Measurements from ENCODE around the gene ARHGEF4.

The ARHGEF4 gene

GRCh38 chr2:130920415-130921163 is 83.9 kb downstream of the ARHGEF4 start:
- DNase-seq = peak; percentile 68

DNA sequence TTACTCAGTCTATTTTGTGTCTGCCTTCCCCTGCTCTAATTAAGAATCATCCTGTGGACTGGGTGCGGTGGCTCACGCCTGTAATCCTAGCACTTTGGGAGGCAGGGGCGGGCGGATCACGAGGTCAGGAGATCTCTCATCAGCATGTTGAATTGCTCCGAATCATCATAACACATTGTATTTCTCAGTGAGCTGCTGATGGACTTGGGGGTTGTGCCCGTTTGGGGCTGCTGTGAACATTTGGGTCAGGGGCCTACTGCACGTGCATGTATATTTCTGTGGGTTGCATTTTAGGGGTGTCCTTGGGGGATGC is 84.4 kb downstream of the ARHGEF4 start:
- no peak for DNase-seq

DNA sequence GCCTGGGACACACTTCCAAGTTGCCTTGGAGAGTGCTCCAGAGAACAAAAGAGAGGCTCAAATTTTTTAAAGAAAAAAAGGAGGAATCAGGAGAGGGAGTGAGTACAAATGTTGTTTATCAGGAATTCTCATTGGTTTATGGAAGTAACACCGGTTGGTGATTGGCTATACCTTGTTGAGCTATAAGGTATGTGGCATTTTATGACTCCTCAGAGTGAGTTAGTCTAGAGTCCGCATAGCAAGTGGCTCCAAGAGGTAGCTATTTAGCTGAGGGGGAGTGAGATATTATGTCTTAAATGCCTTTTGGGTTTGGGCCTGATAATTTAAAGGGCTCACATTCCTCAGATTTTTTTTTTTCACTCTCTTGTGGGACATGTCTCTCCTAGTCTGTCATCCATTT is 85.7 kb downstream of the ARHGEF4 start:
- no peak for DNase-seq

GRCh38 chr2:130928385-130928784 is 91.7 kb downstream of the ARHGEF4 start:
- DNase-seq = no peak

DNA sequence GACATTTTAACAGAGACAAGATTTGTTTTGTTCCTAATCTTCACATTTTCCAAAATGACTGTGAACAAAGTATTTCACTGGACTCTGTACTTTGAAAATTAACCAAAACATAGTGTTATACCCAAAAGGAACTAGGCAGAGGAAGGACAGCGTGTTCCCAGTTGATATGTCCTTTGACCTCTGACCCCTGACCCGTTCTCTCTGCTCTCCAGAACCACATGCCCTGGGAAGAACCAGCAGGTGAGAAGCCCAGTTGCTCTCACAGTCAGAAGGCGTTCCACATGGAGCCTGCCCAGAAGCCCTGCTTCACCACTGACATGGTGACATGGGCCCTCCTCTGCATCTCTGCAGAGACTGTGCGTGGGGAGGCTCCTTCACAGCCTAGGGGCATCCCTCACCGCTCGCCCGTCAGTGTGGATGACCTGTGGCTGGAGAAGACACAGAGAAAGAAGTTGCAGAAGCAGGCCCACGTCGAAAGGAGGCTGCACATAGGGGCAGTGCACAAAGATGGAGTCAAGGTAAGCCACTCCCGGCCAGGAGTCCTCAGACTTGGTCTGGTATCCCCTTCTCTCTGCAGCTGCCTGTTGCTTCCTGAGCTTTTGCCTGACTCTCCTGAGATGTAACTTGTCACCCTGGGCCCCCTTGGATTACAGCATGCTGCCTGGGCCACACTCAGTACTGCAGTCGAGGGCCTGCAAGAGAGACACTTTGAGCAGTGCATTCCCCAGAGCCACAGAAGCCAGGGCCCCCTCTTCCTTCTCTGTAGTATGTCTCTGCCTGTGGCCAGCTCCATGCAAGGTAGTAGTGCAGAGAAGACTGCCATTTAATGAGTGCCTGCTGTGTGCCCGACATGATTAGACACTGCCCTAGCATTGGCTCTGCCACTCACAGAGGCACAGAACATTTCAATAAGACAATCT is 94.3 kb downstream of the ARHGEF4 start:
- DNase-seq = no peak

- no peak for DNase-seq
Observed at GRCh38 chr2:130933501-130933900, 96.8 kb downstream of the ARHGEF4 start.

GRCh38 chr2:130936451-130936850 is 99.7 kb downstream of the ARHGEF4 start:
- DNase-seq = no peak

DNA sequence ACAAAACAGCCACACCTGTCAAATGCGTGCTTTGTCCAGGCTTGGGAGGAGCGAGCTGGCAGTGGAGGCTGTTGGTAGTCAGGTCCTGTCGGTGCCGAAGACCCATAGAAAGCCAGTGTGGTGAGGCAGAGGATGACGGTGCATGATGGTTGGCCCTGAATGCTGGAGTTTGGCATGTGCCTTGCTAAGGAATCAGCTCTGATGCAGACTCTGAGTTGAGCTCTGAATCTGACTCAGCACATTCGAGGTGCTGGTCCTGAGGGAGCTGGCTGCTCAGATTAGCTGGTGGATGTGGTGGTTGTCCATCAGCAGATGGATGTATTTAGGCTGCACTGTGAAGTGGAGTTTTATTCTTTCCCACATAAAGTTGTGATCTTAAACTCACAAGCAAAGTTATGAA is 111.3 kb downstream of the ARHGEF4 start:
- DNase-seq = no peak

GRCh38 chr2:130949954-130950353 is 113.2 kb downstream of the ARHGEF4 start:
- DNase-seq = no peak

DNA sequence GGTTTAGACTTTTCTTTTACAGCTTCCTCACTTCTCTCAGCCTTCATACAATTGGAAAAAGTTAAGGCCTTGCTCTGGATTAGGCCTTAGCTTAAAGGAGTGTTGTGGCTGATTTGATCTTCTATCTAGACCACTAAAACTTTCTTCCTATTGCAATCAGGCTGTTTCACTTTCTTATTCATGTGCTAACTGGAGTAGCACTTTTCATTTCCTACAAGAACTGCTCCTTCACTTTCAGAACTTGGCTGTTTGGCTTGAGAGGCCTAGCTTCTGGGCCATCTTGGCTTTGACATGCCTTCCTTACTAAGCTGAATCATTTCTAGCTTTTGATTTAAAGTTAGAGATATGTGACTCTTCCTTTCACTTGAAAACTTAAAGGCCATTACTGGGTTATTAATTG is 114.3 kb downstream of the ARHGEF4 start:
- DNase-seq = no peak

- DNase-seq = no peak
Observed at GRCh38 chr2:130954873-130955272, 118.2 kb downstream of the ARHGEF4 start.

GRCh38 chr2:130957915-130958314 is 121.2 kb downstream of the ARHGEF4 start:
- no peak for DNase-seq

DNA sequence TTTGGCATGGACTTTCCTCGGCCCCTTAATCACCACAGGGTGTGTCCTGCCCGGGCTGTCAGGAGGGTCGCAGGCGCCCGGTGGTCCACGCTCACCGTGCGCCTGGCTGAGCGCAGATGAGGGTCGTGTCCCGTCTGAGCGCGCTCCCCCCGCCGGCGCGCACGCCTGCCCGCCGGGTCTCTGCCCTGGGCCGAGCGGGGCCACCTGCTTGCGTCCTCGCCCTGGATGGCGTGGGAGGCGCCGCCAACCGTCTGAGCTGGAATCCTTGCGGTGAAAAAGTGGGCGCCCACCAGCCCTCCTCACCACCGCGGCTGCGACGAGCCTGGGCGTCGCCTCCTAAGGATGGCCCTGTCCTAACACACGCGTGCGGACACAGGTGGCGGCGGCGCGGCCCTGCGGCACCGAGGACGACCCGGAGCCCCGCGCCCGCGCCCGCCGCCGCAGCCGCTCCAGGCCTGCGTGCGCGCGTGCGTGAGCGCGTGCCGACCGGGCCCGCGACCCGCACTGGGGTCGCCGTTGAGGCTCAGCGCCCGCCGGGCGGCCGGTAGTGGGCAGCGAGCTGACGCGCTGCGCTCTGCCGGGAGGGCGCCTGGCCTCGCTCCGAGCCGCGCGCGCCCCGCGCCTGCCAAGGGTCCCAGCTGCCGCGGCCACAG is 126.6 kb downstream of the ARHGEF4 start:
- no peak for DNase-seq

- peak; percentile 7 for DNase-seq
Observed at GRCh38 chr2:130963849-130964793, 127.4 kb downstream of the ARHGEF4 start.

- DNase-seq = no peak
Observed at GRCh38 chr2:130964931-130965330, 128.2 kb downstream of the ARHGEF4 start.

DNA sequence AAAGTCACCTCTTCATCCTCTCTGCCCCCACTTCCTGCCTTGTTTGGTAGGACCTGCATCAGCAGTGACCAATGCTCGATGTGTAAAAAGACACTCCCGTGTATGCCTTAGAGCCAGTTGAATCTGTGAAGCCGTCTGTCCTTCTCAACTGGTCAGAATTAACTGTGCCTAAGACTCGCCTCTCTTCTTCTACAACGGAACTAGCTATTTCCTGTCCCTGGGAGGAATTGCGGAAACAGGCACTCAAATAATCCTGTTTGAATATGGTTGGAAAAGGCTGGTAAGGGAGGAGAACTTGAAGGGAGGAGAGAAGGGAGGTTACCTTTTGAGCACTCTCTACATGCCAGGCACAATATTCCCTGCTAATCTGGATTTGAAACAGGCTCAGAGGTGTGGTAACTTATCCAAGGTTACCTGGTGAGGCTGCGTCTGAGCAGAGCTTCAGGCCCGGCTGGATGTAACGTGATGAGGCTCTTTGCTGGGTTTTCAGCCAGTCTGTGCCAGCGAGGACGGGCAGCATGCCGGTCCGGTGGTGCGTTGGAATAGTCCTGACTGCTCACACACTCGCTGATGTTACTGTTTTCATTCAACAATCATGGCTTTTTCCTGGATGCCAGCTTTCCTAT is 129.5 kb downstream of the ARHGEF4 start:
- DNase-seq = no peak

GRCh38 chr2:130966775-130967490 is 130.2 kb downstream of the ARHGEF4 start:
- DNase-seq = no peak

DNA sequence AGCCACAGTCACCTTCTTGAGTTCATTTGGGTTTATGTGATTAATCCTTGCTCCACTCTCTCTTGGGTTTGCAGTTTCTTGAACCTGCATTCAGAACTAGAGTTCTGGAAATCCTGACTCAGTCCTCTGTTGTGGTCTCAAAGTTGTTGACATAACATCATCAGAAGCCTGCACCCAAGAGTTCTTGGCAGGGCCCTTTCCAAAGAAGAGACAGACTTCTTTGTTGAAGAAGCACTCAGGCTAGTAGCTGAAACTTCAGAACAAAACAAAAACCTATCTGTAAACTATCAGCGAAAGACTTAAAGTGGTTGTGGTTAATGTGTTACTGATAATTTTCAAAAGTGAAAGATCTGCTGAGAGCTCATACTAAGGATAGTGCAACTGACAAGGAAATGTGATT is 135.7 kb downstream of the ARHGEF4 start:
- DNase-seq = no peak

- no peak for DNase-seq
Observed at GRCh38 chr2:130975729-130976128, 139.0 kb downstream of the ARHGEF4 start.

DNA sequence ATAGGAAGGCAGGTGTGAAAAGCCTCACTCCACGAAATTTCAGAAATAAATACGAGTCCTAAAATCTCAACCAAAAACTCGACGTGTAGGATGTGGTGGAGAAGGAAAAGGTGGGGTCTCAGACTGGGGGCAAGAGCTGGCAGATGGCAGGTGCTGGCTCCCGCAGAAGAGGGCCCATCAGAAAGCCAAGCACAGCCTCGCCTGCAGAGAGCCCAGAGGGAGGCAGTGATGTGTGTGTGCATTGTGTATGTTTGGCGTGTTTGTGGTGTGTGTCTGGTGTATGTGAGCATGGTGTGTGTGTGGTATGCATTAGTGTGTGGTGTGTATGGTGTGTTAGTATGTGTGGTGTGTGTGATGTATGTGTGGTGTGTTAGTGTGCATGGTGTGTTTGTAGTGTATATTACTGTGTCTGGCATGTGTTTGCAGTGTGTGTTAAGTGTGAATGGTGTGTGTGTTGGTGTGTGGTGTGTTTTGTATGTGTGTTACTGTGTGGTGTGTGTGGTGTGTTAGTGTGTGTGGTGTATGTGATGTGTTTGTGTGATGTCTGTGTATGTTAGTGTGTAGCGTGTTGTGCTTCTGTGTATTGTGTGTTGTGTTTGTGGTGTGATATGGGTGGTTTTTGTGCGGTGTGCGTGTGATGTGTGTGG is 140.0 kb downstream of the ARHGEF4 start:
- DNase-seq = no peak

Measured in fibroblast of skin of scalp (primary cell).